H7 (cell line): ENCODE measurements around the gene RAP2C. TPM values are rescaled to one million over a fixed set of nuclear protein-coding genes. Genes with fewer than 3 reads are reported as not detected.
"Not testable (repeated sequence)": the region's sequence is repeated elsewhere in the genome, so short reads cannot be mapped to it uniquely, and the experiment has no call there.

ENCODE experiments used
- DNase-seq: peaks from one replicate; pipeline ENCODE4 v3.0.0; 2012
- H3K27me3 ChIP-seq: 2 replicates; pipeline ENCODE4 v1.6.0; 2011; ENCODE audit warnings: mild to moderate bottlenecking, low read length; ENCODE audit not compliant: control insufficient read depth, insufficient read depth
- H3K36me3 ChIP-seq: replicated peaks from 2 replicates; pipeline ENCODE4 v1.5.1; 2011; ENCODE audit warnings: low read length; ENCODE audit not compliant: control insufficient read depth, insufficient read depth
- H3K4me3 ChIP-seq: 2 replicates; pipeline ENCODE4 v1.5.1; 2011; ENCODE audit warnings: low read depth, mild to moderate bottlenecking, control low read depth, low read length, moderate library complexity; ENCODE audit not compliant: insufficient read depth
- total RNA-seq: library from RNA; depleted of rRNA; stranded (reverse); fragments of >200 nt; shearing (Covaris generic); gene quantifications from 2 replicates; pipeline ENCODE4 v1.2.3, GENCODE V29; 2014; rRNA removed

The RAP2C gene
- total RNA-seq, 1 experiment from 2014 or later = 39.9 TPM

- Histone ChIP-seq H3K4me3 (no peak overlapping the region), H3K27me3 (no peaks in the 10 kb centered on the region), H3K36me3 (no peaks in the 10 kb centered on the region)
- DNase-seq = no peak
Observed at GRCh38 chrX:132173647-132174046, 45.6 kb downstream of the RAP2C start.

GRCh38 chrX:132171881-132172280 is 47.4 kb downstream of the RAP2C start:
- Histone ChIP-seq H3K36me3 (no peaks in the 10 kb centered on the region), H3K4me3 (no peak overlapping the region), H3K27me3 (no peaks in the 10 kb centered on the region)
- DNase-seq = no peak

GRCh38 chrX:132171478-132171877 is 47.8 kb downstream of the RAP2C start:
- H3K4me3 ChIP-seq = no peak overlapping the region
- no peaks in the 10 kb centered on the region for H3K27me3 ChIP-seq
- no peaks in the 10 kb centered on the region for H3K36me3 ChIP-seq
- DNase-seq = no peak

GRCh38 chrX:132169554-132169953 is 49.7 kb downstream of the RAP2C start:
- Histone ChIP-seq H3K4me3 (no peak overlapping the region), H3K27me3 (no peaks in the 10 kb centered on the region), H3K36me3 (no peaks in the 10 kb centered on the region)
- no peak for DNase-seq

- no peaks in the 10 kb centered on the region for H3K27me3 ChIP-seq
- no peaks in the 10 kb centered on the region for H3K36me3 ChIP-seq
- H3K4me3 ChIP-seq = no peak overlapping the region
- DNase-seq = no peak
Observed at GRCh38 chrX:132165651-132166050, 53.6 kb downstream of the RAP2C start.

GRCh38 chrX:132165005-132165404 is 54.2 kb downstream of the RAP2C start:
- DNase-seq = no peak
- no peaks in the 10 kb centered on the region for H3K27me3 ChIP-seq
- H3K36me3 ChIP-seq = no peaks in the 10 kb centered on the region
- no peak overlapping the region for H3K4me3 ChIP-seq

GRCh38 chrX:132163094-132163493 is 56.2 kb downstream of the RAP2C start:
- not testable (repeated sequence) for H3K36me3 ChIP-seq, H3K4me3 ChIP-seq, DNase-seq, H3K27me3 ChIP-seq

GRCh38 chrX:132153166-132153565 is 66.1 kb downstream of the RAP2C start:
- no peak for DNase-seq
- no peaks in the 10 kb centered on the region for H3K27me3 ChIP-seq
- no peaks in the 10 kb centered on the region for H3K36me3 ChIP-seq
- H3K4me3 ChIP-seq = no peak overlapping the region

Other genes starting within 250 kb of the RAP2C start
- gene STK26, start 196.1 kb downstream of the RAP2C start, total RNA-seq = 209 and 240 TPM in 2 replicates
- 0.14 TPM in 1 of 2 replicates, not detected in the other for gene FRMD7, start 91.4 kb downstream of the RAP2C start, total RNA-seq